PC-9 (cell line): ENCODE data around the gene KLK14. TPM values are rescaled to one million over a fixed set of nuclear protein-coding genes. Genes with fewer than 3 reads are reported as not detected.

Experiments
- BruUV-seq: library from RNA; stranded (reverse); fragments of 400-500 nt; replicated peaks from 2 replicates; lab custom pipeline; 2021; lab: Mats Ljungman, UMichigan
- CTCF ChIA-PET: fragments of 300-600 bp; sonication (Branson Sonifier 250); formaldehyde crosslinking; loops from one replicate; lab custom pipeline; 2022; ENCODE audit warnings: antibody characterized with exemption; lab: Charles Lee
- POLR2A ChIA-PET: fragments of 300-600 bp; sonication (Branson Sonifier 250); formaldehyde crosslinking; loops from one replicate; lab custom pipeline; 2022; ENCODE audit warnings: antibody characterized with exemption; ENCODE audit not compliant: unreplicated experiment; lab: Charles Lee
- DNase-seq, 2 experiments: peaks; one replicate each; pipeline versions ENCODE4 v3.0.0 to v3.0.0-alpha.2; 2015 to 2022; ENCODE audit warnings: mixed read lengths in 1 of 2
- H2AFZ ChIP-seq: fragments of 200-600 bp; sonication (generic); 2 replicates; pipeline ENCODE4 v1.8.1; 2017; ENCODE audit warnings: antibody characterized with exemption
- H3F3A ChIP-seq: fragments of 200-600 bp; sonication (generic); 2 replicates; pipeline ENCODE4 v1.8.1; 2017; ENCODE audit warnings: antibody characterized with exemption, mild to moderate bottlenecking, low read depth; ENCODE audit not compliant: insufficient read depth
- H3K27ac ChIP-seq: fragments of 200-600 bp; sonication (generic); 2 replicates; pipeline ENCODE4 v1.6.1; 2016; ENCODE audit warnings: mixed run types
- H3K27me3 ChIP-seq: fragments of 200-600 bp; sonication (generic); 2 replicates; pipeline ENCODE4 v1.6.1; 2016; ENCODE audit warnings: low read depth, mixed run types; ENCODE audit not compliant: insufficient read depth
- H3K36me3 ChIP-seq: fragments of 200-600 bp; sonication (generic); 2 replicates; pipeline ENCODE4 v1.6.1; 2016; ENCODE audit warnings: low read depth, mixed run types
- H3K4me1 ChIP-seq: fragments of 200-600 bp; sonication (generic); replicated peaks from 2 replicates; pipeline ENCODE4 v1.6.1; 2016; ENCODE audit warnings: mixed run types; ENCODE audit not compliant: insufficient read depth
- H3K4me2 ChIP-seq: fragments of 200-600 bp; sonication (generic); 2 replicates; pipeline ENCODE4 v1.6.1; 2017; ENCODE audit warnings: mixed run types
- H3K4me3 ChIP-seq: fragments of 200-600 bp; sonication (generic); 2 replicates; pipeline ENCODE4 v1.6.1; 2016; ENCODE audit warnings: mixed run types
- H3K79me2 ChIP-seq: fragments of 200-600 bp; sonication (generic); 2 replicates; pipeline ENCODE4 v1.6.1; 2017; ENCODE audit warnings: low read depth, mixed run types
- H3K9me2 ChIP-seq: fragments of 200-600 bp; sonication (generic); 2 replicates; pipeline ENCODE4 v1.8.1; 2017; ENCODE audit warnings: mild to moderate bottlenecking; ENCODE audit not compliant: insufficient read depth
- H3K9me3 ChIP-seq: fragments of 200-600 bp; sonication (generic); 2 replicates; pipeline ENCODE4 v1.8.1; 2016; ENCODE audit warnings: low read depth; ENCODE audit not compliant: insufficient read depth
- H4K20me1 ChIP-seq: fragments of 200-600 bp; sonication (generic); 2 replicates; pipeline ENCODE4 v1.8.1; 2017; ENCODE audit not compliant: insufficient read depth
- CTCF ChIP-seq: fragments of 200-600 bp; sonication (generic); conservative IDR thresholded peaks from 2 replicates; pipeline ENCODE4 v1.6.1; 2017; ENCODE audit warnings: mixed run types, antibody characterized with exemption, mild to moderate bottlenecking, moderate library complexity
- EZH2 ChIP-seq: fragments of 200-600 bp; sonication (generic); IDR thresholded peaks from 2 replicates; pipeline ENCODE4 v1.8.0; 2017; ENCODE audit warnings: antibody characterized with exemption, low read depth
- intact Hi-C: fragments of 100-400 bp; cut with micrococcal nuclease; formaldehyde crosslinking; loops from one replicate; pipeline ENCODE4 v1.10.0; 2022; ENCODE audit not compliant: unreplicated experiment
- total RNA-seq: library from RNA; stranded (reverse); gene quantifications from 2 replicates; pipeline ENCODE4 v1.2.3, GENCODE V29; 2021

Gene KLK14
- total RNA-seq, 1 experiment from 2014 or later = 0.57 TPM

- no peak overlapping the region for H2AFZ ChIP-seq
- no peak overlapping the region for H3K4me3 ChIP-seq
- H3K27me3 ChIP-seq = peaks cover 33% of the 10 kb centered on the region
- ChIA-PET POLR2A (no interaction called here), CTCF (no interaction called here)
- no peak overlapping the region for H3K4me2 ChIP-seq
- H4K20me1 ChIP-seq = no peaks in the 10 kb centered on the region
- H3K9me3 ChIP-seq = no peaks in the 10 kb centered on the region
- BruUV-seq = no TSS peak
- no peaks in the 10 kb centered on the region for H3F3A ChIP-seq
- H3K36me3 ChIP-seq = no peaks in the 10 kb centered on the region
- DNase-seq = no peak
- H3K9me2 ChIP-seq = no peaks in the 10 kb centered on the region
- H3K79me2 ChIP-seq = no peaks in the 10 kb centered on the region
- intact Hi-C loops = no loop called here
- H3K4me1 ChIP-seq = no peaks in the 10 kb centered on the region
- H3K27ac ChIP-seq = no peak overlapping the region
- TF ChIP-seq EZH2 = no peak
- TF ChIP-seq CTCF = no peak
Observed at GRCh38 chr19:51083181-51083580, 494 bp upstream of the KLK14 start.

- Histone ChIP-seq H3K4me3 (no peak overlapping the region), H2AFZ (no peak overlapping the region), H3K27ac (no peak overlapping the region), H3K79me2 (no peaks in the 10 kb centered on the region), H3K4me1 (no peaks in the 10 kb centered on the region), H3F3A (no peaks in the 10 kb centered on the region), H3K9me3 (no peaks in the 10 kb centered on the region), H3K27me3 (peaks cover 42% of the 10 kb centered on the region), H3K4me2 (no peak overlapping the region), H3K36me3 (no peaks in the 10 kb centered on the region), H3K9me2 (no peaks in the 10 kb centered on the region), H4K20me1 (no peaks in the 10 kb centered on the region)
- CTCF ChIA-PET = no interaction called here
- POLR2A ChIA-PET = no interaction called here
- no peak for DNase-seq
- TF ChIP-seq CTCF = no peak
- no peak for TF ChIP-seq EZH2
- intact Hi-C loops = no loop called here
- no TSS peak for BruUV-seq
Observed at GRCh38 chr19:51081476-51081875, 1.2 kb downstream of the KLK14 start.

- ChIA-PET CTCF (no interaction called here), POLR2A (no interaction called here)
- no peak for DNase-seq
Observed at GRCh38 chr19:51079481-51080110, 3.1 kb downstream of the KLK14 start.

GRCh38 chr19:51078731-51079130, 4.0 kb downstream of the KLK14 start:
- no peaks in the 10 kb centered on the region for H4K20me1 ChIP-seq
- H3K9me2 ChIP-seq = no peaks in the 10 kb centered on the region
- no peaks in the 10 kb centered on the region for H3K79me2 ChIP-seq
- H3K27me3 ChIP-seq = peaks cover 67% of the 10 kb centered on the region
- TF ChIP-seq CTCF = no peak
- TF ChIP-seq EZH2 = no peak
- DNase-seq = no peak
- H3F3A ChIP-seq = no peaks in the 10 kb centered on the region
- no peak overlapping the region for H3K4me3 ChIP-seq
- no TSS peak for BruUV-seq
- ChIA-PET POLR2A (no interaction called here), CTCF (no interaction called here)
- intact Hi-C loops = no loop called here
- H2AFZ ChIP-seq = no peak overlapping the region
- H3K9me3 ChIP-seq = peaks cover 8% of the 10 kb centered on the region
- no peak overlapping the region for H3K27ac ChIP-seq
- H3K4me1 ChIP-seq = no peaks in the 10 kb centered on the region
- H3K36me3 ChIP-seq = no peaks in the 10 kb centered on the region
- no peak overlapping the region for H3K4me2 ChIP-seq

More at GRCh38 chr19:51079481-51080110, 3.1 kb downstream of the KLK14 start:
- Histone ChIP-seq H4K20me1 (no peaks in the 10 kb centered on the region), H2AFZ (no peak overlapping the region), H3K27me3 (peaks cover 58% of the 10 kb centered on the region), H3K4me2 (no peak overlapping the region), H3F3A (no peaks in the 10 kb centered on the region), H3K4me1 (no peaks in the 10 kb centered on the region), H3K9me2 (no peaks in the 10 kb centered on the region), H3K27ac (no peak overlapping the region), H3K4me3 (no peak overlapping the region), H3K36me3 (no peaks in the 10 kb centered on the region), H3K79me2 (no peaks in the 10 kb centered on the region), H3K9me3 (no peaks in the 10 kb centered on the region)
- no peak for TF ChIP-seq EZH2
- BruUV-seq = no TSS peak
- intact Hi-C loops = no loop called here
